ENCODE data around the gene NF1. TPM values are rescaled to one million over a fixed set of nuclear protein-coding genes. Genes with fewer than 3 reads are reported as not detected.
"Not testable (repeated sequence)": the region's sequence is repeated elsewhere in the genome, so short reads cannot be mapped to it uniquely, and the experiment has no call there.

The NF1 gene
- total RNA-seq, 1 donor from 2014 or later = 53.1 TPM

DNA sequence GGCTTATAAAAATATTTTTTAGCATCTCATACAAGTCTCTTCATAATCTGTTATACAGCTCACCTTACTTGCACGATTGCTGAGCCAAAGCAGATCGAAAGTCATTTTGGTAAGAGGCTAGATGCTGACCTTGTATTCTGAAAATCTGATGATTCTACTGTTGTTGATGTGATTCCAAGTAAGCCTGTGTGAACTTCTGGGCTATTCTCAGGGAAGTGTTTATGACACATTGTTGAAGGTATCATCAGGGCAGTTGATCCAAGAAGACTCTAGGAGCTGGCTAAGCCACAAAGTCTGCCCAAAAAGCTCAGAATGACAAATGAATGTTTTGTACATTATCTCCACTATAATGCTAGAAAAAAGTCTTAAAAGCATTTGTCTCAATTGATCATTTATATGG, 186.3 kb downstream of the NF1 start:
- Histone ChIP-seq H3K27me3 (ENCODE audit: low read depth) (no peaks in the 10 kb centered on the region), H3K9me3 (no peaks in the 10 kb centered on the region), H3K4me3 (no peak overlapping the region), H3K4me1 (no peaks in the 10 kb centered on the region), H3K36me3 (peaks cover 23% of the 10 kb centered on the region), H3K27ac (no peak overlapping the region)
- ATAC-seq = no peak
- no peak for DNase-seq
- intact Hi-C loops (cut with DNase I) = no loop called here
- TF ChIP-seq, protein P1, sequence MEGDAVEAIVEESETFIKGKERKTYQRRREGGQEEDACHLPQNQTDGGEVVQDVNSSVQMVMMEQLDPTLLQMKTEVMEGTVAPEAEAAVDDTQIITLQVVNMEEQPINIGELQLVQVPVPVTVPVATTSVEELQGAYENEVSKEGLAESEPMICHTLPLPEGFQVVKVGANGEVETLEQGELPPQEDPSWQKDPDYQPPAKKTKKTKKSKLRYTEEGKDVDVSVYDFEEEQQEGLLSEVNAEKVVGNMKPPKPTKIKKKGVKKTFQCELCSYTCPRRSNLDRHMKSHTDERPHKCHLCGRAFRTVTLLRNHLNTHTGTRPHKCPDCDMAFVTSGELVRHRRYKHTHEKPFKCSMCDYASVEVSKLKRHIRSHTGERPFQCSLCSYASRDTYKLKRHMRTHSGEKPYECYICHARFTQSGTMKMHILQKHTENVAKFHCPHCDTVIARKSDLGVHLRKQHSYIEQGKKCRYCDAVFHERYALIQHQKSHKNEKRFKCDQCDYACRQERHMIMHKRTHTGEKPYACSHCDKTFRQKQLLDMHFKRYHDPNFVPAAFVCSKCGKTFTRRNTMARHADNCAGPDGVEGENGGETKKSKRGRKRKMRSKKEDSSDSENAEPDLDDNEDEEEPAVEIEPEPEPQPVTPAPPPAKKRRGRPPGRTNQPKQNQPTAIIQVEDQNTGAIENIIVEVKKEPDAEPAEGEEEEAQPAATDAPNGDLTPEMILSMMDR (IDR thresholded peaks at IDR 0.05) = no peak

DNA sequence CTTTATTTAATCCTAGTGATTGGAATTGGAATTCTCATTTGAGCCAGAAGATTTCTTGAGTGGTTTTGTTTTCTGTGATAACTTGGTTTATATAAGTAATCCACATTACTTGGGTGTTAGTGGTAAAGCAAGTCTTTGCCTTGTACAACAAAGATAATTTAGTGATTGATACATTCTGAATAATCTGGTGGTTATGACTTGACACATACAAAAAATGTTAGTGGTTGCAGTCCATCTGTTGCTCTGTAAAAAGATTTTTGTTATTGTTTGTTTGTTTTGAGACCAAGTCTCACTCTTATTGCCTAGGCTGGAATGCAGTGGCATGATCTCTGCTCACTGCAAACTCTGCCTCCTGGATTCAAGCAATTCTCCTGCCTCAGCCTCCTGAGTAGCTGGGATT, 189.1 kb downstream of the NF1 start:
- DNase-seq (no peak), ATAC-seq (no peak)
- no peak overlapping the region for H3K27ac ChIP-seq
- no peaks in the 10 kb centered on the region for H3K27me3 ChIP-seq (ENCODE audit: low read depth)
- H3K4me3 ChIP-seq = no peak overlapping the region
- TF ChIP-seq, protein P1 (IDR thresholded peaks at IDR 0.05) = no peak
- peaks cover 9% of the 10 kb centered on the region for H3K36me3 ChIP-seq
- intact Hi-C loops (cut with DNase I) = no loop called here
- no peaks in the 10 kb centered on the region for H3K4me1 ChIP-seq
- H3K9me3 ChIP-seq = no peaks in the 10 kb centered on the region

DNA sequence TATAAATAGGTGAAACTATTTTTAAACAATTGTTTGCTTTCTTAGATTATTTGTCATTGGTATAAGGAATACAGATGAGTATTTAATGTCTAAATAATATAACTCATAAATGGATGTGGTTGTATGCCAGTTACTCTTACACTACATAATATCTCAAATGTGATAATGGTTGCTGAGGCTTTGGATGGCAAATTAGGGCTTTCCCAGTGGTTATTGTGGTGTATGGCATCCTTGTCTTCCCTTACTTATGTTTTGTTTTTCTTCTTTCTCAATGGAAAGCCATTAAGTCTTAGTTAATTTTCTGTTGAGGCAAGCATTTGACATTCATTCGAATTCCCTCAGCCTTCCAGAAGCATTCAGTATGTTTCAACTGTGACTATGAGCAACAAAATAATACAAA, 191.8 kb downstream of the NF1 start:
- no peak for DNase-seq
- TF ChIP-seq, protein P1 (IDR thresholded peaks at IDR 0.05) = no peak
- Histone ChIP-seq H3K27me3 (ENCODE audit: low read depth) (no peaks in the 10 kb centered on the region), H3K36me3 (no peaks in the 10 kb centered on the region), H3K4me1 (no peaks in the 10 kb centered on the region), H3K9me3 (no peaks in the 10 kb centered on the region), H3K27ac (no peak overlapping the region), H3K4me3 (no peak overlapping the region)
- no peak for ATAC-seq
- intact Hi-C loops (cut with DNase I) = no loop called here

DNA sequence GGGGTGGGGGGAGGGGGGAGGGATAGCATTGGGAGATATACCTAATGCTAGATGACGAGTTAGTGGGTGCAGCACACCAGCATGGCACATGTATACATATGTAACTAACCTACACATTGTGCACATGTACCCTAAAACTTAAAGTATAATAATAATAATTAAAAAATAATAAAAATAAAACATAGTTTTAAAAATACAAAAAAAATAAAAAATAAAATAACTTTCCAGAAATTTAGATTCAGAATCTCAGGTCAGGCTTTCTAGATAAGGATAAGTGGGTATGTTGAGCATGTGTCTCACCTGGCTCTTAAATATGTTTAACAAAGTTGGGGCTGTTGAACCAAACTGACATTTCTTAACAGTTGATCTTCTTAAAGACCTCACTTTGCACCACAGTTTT, 193.2 kb downstream of the NF1 start:
- H3K27ac ChIP-seq; H3K9me3 ChIP-seq; DNase-seq; H3K4me1 ChIP-seq; ATAC-seq; intact Hi-C loops (cut with DNase I); H3K4me3 ChIP-seq; H3K36me3 ChIP-seq; H3K27me3 ChIP-seq (ENCODE audit: low read depth): not testable (repeated sequence)

DNA sequence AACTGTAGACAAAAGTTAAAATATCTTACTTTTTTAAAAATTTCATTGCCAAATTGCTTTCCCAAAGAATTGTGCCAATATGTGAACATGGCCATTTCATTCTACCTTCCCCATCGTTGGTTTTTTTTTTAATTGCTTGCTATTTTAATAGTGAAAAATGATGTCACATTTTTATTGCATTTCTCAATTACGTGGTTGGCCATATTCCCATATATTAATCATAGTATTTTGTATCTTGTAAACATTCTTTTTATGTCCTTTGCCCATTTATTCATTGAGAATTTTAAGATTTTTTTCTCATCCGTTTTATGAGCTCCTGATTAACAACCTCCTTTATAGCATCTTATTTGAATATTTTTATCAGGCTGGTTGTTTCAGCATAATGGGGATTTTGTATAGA, 195.0 kb downstream of the NF1 start:
- Histone ChIP-seq H3K4me1 (no peaks in the 10 kb centered on the region), H3K4me3 (no peak overlapping the region), H3K36me3 (no peaks in the 10 kb centered on the region), H3K27me3 (ENCODE audit: low read depth) (no peaks in the 10 kb centered on the region), H3K27ac (no peak overlapping the region), H3K9me3 (no peaks in the 10 kb centered on the region)
- TF ChIP-seq, protein P1 (IDR thresholded peaks at IDR 0.05) = no peak
- ATAC-seq (no peak), DNase-seq (no peak)
- intact Hi-C loops (cut with DNase I) = no loop called here

DNA sequence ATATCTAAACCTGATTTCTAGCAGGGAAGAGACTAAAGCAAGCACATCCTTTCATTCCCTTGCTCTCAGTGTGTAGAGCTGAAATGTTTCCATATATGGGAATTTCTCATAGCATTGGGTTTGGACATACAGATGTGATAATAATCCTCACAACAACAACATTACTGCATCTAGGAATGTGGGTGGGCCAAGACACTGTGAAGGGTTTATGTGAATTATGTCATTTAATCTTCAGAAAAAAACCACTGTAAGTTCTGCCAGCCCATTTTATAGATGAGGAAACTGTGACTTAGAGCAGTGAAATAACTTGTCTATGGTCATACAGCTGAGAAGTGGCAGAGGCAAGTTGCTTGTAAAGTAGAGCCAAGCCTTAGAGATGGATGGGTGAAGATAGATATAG, 197.0 kb downstream of the NF1 start:
- H3K4me1 ChIP-seq = no peaks in the 10 kb centered on the region
- no peak overlapping the region for H3K4me3 ChIP-seq
- no peak for DNase-seq
- intact Hi-C loops (cut with DNase I) = no loop called here
- no peak overlapping the region for H3K27ac ChIP-seq
- no peaks in the 10 kb centered on the region for H3K9me3 ChIP-seq
- H3K36me3 ChIP-seq = no peaks in the 10 kb centered on the region
- no peak for ATAC-seq
- TF ChIP-seq, protein P1 (IDR thresholded peaks at IDR 0.05) = no peak
- H3K27me3 ChIP-seq (ENCODE audit: low read depth) = no peaks in the 10 kb centered on the region

Measured in lower lobe of right lung (tissue), 2 donors.